GM11168 (cell line): ENCODE data around the gene PROSER3.
"Not testable (repeated sequence)": the region's sequence is repeated elsewhere in the genome, so short reads cannot be mapped to it uniquely, and the experiment has no call there.

Experiments
- in situ Hi-C: fragments of 300-500 bp; cut with MboI; formaldehyde crosslinking; loops from one replicate; pipeline ENCODE4 v1.12.0; 2022; ENCODE audit warnings: low sequenced_read_pairs; ENCODE audit not compliant: unreplicated experiment

The PROSER3 gene

DNA sequence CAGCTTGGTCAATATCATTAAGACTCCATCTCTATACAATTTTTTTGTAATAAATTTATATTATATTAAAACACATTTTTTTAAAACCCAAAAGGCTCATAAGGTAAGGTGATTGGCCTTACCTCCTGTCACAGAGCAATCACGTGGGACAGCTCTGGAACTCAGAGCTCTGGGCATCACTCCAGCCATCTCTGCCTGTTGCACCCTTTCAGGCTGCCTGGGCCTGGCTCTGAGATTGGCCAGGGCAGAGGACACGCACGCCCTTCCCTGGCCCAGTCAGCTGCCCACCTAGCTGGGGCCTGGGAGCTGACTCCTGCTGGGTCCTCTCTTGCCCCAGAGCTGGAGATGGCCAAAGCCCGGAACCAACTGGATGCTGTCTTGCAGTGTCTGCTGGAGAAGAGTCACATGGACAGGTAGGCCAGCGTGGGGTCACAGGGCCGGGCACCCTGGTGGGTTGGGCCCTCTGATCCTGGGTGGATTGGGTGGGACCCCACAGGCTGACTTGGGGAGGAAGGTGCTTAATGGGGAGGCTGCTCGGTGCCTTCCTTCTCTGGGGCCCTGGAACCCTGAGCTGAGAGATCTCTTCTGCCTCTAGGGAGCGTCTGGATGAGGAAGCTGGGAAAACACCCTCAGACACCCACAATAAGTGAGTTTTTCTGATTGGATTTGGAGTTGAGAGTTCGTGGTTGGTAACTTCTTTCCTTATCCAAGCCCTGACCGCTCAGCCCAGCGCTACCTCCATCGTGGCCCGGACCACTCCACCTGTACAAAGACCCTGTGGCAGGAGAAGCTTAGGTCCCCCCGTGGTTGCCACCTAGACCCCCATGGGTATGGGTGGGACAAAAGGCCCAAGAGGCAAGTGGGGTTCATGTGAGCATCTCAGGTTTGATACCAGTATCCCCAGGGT lies 5.9 kb upstream of the PROSER3 start:
- in situ Hi-C loops: no loop called here

DNA sequence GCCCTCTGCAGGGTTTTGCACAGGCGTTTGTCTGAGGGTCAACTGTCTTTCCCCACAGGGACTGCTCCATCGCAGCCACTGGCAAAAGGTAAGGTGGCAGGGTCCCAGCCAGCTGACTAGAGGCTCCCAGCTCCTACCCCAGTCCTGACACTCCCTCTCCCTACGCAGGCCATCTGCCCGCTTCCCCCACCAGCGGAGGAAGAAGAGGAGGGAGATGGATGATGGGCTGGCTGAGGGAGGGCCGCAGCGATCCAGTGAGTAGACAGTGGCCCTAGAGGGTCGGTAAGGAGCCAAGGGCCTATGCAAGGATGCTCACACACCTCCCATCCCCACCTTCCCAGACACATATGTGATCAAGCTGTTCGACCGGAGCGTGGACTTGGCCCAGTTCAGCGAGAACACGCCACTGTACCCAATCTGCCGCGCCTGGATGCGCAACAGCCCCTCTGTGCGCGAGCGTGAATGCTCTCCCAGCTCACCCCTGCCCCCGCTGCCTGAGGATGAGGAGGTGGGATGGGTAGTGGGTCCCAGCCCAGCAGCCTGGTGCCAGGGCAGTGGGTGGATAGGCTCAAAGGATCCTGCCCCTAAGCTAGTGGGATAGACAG lies 5.1 kb upstream of the PROSER3 start:
- in situ Hi-C loops: no loop called here

DNA sequence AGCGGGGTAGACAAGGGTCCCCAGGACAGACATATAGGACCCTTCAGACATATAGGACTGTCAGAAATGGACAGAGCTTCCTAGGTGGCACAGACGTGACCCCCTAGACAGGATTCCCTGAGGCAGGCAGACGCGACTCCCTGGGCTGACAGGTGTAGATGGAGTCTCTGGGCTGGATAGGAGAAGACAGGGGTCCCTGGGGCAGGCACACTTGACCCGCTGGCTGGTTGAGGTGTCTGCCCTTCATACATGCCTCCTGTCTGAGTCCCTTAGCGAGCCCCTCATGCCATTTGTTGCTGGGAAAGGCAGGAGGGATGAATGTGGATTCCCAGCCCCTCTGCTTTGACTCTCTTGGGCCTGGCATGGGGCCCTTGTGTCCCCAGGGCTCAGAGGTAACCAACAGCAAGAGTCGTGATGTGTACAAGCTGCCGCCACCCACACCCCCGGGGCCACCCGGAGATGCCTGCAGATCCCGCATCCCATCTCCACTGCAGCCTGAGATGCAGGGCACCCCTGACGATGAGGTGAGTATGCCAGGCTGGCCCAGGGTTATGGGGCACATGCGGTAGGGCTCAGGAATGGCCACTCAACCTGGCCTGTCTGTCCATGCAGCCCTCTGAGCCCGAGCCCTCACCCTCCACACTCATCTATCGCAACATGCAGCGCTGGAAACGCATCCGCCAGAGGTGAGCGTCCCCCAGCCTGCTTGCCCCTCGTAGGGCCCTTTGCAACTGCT lies 4.2 kb upstream of the PROSER3 start:
- in situ Hi-C loops: no loop called here

DNA sequence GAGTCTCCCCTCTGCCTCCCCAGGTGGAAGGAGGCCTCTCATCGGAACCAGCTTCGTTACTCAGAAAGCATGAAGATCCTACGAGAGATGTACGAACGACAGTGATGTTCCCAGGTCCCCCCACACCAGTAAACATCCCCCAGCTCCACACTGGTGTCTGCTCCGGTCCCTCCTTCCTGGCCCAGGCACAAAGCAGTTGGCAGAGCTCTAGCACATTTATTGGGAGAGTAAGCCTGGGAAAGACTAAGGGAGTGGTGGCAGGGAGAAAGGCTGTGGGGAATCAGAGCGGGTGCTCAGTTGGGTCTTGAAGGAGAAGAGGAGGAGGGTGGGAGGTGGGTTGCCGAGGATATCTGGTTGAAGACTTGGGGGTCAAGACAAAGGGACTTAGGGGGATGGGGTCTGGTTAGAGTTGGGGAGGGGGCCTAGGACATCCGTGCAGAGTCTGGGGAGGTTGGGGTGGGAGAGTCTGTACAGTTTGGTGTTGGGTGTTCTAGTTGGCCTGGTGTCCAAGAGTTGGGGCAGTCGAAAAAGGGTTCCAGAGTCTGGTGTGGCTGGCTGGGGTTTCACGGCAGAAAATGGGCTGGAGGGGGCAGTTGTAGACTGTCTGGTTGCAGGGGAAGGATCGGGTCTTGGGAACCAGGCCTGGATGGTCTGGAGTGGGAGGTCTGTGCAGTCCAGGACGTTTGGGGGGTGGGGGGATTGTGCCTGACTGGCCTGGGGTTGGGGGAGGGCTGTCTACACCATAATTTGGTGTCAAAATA lies 3.4 kb upstream of the PROSER3 start:
- in situ Hi-C loops: no loop called here

DNA sequence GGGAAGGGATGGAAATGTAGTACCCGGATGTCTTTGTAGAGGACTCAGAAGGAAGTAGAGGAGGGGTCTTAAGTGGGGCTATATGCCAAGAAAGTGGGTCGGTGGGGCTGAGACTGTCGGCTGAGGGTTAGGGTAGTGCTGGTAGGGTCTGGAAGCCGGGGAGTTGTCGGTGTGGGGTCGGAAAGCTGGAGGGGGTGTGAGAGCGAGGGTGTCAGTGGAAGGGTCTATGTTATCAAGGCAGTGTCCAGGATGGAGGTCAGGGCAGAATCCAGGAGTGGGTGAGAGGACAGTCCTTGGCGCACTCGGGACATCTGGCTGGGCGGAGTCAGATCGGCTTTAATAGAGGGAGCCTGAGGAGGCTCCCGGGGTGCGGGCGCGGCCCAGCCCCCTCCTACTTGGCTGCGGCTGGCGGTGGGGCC lies 2.8 kb upstream of the PROSER3 start:
- in situ Hi-C loops: no loop called here

DNA sequence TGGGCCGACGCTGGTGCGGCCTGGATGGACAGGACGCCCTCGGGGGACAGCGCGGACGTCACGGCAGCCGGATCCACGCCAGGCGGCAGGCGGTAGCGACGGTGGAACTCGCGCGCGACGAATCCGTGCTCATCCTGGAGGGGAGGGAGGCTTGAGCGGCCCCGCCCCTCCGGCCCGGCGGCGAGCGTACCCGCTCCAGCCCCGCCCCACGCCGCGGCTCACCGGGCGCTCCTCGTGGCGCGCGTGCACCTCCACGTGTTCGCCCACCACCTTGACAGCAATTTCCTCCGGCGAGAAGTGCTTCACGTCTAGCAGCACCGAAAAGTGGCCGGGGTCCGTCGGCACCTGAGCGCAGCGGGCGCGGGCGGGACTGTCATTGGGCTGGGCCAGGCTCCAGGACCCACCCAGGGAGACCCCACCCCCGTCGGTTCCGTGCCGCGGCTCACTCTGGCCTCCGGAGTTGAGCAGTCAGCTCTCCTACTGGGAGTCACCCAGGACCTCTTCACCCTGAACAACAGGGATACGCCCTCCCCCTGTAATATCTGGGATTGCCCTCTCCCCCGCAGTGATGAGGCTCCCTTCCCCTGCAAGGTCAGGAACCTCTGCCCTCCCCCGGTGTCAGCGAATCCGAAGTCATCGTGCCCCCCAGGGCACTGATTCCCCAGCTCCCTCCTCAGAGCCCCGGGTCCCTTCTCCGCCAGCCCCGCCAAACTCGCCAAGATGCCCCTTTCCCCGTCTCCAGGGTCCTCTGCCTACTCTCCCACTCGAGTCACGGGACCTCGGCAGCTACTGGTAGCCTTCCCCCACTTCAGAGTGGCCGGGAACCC lies 2.2 kb upstream of the PROSER3 start:
- in situ Hi-C loops: no loop called here

DNA sequence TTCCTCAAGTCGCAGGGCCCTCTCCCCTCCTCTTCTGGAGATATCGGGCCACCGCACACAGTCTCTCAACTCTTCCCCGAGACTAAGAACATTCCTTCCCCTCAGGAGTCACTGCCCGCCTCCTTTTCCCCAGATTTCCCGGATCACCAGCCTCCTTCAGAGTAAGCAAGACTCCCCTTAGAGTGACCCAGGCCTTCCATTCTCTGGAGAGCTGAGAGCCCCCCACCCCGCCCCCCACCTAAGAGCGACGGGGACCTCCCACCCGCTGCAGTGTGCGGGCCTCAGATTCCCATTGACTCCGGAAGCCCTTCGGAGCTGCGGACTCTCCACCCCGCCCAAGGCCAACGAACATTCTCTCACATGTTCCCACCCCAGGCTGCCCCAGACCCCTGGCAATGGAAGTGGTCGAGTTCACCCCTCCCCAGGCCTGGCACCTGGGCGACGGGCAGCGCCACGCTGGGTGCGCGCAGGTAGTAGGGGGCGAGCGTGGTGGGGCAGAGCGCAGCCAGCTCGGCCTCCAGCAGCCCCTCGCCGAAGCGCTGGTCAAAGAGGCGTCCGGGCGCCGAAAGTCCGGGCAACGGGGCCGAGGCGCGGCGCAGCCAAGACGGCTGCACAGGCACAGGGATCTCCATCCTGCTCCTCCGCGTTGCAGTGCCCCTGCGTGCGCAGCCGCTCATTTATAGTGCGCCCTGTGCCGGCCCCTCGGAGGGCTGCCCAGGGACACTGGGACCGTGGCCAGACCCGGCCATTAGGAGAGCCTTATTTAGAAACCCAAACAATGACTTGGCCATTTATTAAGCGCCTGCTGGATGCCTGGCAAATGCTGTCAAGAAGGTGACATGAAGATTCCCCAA lies 1.4 kb upstream of the PROSER3 start, which contains the start of gene HSPB6:
HSPB6 (minus strand) TSS at position 653 of the 854 bp plus-strand sequence; CDS start at position 632, 21 bp downstream.
- in situ Hi-C loops: no loop called here

DNA sequence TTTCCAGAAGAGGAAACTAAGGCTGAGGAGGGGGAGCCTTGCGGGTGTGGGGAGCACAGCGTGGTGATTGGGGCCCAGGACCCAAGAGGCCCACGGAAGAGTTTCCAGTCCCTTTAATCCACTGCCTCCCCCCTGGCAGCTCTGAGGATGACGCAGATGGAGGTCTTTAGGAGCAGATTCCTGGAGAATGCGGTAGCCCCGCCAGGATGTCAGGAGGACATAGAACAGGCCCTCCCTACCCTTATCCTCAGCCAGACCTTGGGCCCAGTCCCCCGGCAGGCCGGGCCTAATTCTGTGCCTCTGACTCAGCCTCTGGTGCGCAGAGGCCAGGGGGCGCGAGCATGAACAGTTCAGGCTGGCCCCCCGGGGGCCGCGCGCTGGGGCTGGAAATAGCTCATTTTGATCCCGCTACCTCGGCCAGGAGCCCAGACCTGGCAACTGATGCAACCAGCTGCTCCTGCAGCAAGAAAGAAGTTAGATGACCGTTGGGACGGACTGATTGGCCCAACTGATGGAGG lies 686 bp upstream of the PROSER3 start:
- in situ Hi-C loops: no loop called here

DNA sequence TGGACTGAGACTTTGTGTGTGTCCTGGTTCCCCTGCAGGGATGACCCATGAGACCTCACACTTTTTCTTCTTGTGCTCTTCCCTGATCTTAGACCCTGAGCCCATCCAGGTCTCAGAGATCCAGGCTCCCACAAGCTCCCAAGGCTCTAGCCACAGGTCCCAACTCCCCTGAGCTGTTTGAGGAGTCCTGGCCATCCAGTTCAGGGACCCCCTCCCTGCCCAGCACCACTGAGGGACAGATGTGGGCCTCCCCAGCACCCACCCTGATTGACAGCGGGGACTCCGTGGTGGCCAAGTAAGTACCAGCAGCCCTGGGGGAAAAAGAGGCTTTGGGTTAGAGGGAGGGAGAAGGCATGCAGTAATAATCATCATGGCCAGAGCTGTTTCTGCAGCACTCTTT lies 1.7 kb downstream of the PROSER3 start:
- in situ Hi-C loops: no loop called here

DNA sequence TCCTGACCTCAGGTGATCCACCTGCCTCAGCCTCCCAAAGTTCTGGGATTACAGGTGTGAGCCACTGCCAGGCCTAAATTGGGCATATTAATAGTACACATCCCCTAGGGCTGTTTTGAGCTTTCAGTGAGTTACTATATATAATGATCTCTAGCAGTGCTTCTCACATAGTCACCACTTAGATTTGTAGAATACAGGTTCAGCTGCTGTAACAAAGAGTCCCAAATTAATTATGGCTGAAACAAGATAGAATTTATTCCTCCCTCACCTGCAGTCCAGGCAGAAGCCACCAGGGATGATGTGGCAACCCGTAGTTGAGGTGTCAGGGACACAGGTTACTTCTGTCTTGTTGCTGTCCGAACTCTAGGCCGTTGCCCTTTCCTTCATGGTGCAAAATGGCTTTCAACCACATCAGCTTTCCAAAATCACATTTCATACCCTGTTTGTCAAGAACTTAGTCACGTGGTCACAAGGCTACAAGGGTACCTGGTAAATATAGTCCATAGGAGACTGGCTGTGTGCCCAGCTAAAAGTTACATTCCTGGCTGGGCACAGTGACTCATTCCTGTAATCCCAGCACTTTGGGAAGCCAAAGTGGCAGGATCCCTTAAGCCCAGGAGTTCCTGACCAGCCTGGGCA lies 2.9 kb downstream of the PROSER3 start:
- in situ Hi-C loops: no loop called here

DNA sequence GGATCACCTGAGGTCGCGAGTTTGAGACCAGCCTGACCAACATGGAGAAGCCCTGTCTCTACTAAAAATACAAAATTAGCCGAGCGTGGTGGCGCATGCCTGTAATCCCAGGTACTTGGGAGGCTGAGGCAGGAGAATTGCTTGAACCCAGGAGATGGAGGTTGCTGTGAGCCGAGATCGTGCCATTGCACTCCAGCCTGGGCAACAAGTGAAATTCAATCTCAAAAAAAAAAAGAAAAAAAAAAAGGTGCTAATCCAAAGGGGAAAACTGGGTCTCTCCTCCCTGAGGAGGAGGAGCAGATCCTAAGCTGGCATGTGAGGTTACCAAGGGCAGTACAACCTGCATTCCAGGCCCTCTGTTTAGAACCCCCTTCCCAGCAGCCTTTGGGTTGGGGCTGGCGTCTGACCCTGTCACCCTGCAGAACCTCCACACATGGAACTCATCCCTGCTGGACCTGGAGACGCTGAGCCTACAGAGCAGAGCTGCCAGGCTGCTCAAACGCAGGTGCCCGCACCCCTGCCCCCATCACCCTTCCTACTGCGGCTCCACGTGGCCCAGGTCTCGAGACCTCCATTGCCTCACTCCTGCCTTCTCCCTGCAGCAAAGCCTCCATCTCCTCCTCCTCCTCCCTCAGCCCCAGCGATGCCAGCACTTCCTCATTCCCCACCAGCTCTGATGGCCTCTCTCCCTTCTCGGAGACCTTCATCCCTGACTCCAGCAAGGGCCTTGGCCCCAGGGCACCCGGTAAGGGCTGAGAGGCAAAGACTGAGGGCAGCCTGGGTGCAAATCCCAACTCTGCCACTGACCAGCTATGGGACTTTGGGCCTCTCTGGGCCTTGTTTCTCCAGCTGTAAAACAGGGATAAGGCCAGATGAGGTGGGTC lies 6.7 kb downstream of the PROSER3 start:
- in situ Hi-C loops: no loop called here

DNA sequence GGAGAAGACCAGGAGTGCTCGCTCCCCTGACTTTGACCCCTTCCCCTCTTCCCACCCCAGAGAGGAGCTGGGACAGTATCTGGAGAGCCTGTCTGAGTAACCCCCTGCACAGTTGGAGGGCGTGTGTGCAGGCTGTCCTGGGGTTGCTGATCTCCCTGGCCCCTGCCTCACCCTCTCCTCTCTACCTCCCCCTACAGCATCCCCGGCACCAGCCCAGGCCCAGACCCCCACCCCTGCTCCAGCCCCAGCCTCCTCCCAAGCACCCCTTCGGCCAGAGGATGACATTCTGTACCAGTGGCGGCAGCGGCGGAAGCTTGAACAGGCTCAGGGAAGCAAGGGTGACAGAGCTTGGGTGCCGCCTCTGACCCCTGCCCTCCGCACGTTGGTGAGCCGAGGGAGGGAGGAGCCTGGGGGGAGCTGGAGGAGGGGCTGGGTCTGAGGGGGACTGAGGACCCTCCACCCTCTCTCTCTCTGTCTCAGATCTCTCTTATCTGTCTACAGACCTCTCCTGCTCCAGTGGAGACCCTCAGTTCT lies 8.7 kb downstream of the PROSER3 start:
- in situ Hi-C loops: no loop called here

DNA sequence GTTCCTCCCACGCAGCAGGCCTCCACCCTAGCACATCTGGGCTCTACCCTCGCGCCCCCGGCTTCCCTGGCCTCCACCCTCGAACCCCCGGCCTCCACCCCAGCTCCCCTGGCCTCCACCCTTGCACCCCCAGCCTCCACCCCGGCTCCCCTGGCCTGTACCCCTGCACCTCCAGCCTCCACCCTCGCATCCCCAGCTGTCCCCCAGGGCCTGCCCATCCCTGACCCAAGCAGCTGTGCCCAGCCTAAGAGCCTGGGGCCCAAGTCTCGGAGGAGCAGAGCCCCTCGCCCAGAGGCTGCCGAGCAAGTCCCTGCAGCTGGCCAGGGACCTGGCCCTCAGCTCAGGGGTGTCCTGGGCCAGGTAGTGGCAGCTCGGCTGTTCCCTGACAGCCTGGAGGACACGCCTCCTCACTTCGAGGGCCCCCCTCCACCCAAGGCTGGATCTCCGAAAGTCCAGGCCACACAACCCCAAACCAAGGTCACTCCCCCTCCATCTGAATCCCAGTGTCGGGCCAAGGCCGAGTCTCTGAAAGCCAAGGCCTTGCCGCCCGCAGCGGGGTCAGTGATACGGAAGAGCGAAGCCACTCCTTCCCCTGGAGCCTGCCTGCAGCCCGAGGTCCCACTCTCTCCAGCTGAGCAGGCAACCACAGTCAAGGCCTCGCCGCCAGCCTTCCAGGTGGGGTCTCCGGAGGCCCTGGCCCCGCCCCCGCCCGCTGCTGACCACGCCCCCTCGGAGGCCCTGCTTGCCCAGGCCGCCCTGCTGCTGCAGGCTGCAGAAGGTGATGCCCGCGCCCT lies 9.5 kb downstream of the PROSER3 start:
- in situ Hi-C loops: no loop called here

DNA sequence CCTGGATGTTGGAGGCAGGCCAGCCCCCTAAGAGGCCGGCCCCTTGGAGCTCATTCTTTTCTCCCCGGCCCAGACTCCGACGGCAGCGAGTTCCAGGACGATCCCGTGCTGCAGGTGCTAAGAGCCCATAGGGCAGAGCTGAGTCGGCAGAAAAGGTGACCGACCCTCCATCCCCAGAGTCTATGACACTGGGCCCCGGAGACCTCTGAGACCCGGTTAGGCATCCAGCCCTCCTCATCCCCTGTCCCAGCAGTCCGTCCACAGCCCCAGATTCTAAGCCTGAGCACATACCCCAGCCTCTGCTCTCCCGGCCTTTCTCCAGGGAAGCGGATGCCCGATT lies 10.1 kb downstream of the PROSER3 start:
- in situ Hi-C loops: no loop called here

DNA sequence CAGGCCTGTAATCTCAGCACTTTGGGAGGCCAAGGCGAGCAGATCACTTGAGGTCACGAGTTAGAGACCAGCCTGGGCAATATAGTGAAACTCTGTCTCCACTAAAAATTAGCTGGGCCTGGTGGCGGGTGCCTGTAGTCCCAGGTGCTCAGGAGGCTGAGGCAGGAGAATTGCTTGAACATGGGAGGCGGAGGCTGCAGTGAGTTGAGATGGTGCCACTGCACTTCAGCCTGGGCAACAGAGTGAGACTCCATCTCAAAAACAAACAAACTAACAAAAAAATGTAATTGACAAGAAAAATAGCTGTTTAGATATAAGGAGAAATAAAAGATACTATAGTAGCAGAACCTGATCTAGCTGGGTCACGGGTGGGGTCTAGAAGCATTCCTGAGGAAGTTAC lies 14.4 kb downstream of the PROSER3 start:
- in situ Hi-C loops: not testable (repeated sequence)
